Stomach (tissue), 9 donors: ENCODE results near the gene HOXD13. TPM values are rescaled to one million over a fixed set of nuclear protein-coding genes. Genes with fewer than 3 reads are reported as not detected.

Experiments used
- DNase-seq, 2 donors: peaks; one replicate each; pipeline versions ENCODE4 v3.0.0 to v3.0.0-alpha.2; 2013 to 2019
- H3K27ac ChIP-seq, 5 donors: fragments of 200-600 bp in 4 of 5; sonication (generic) in 4 of 5; one replicate each; pipeline ENCODE4 v1.5.1; 2013 to 2019; ENCODE audit warnings: mild to moderate bottlenecking in 1 of 5, moderate library complexity in 1 of 5
- H3K27me3 ChIP-seq, 3 donors: fragments of 200-600 bp; sonication (generic); one replicate each; pipeline ENCODE4 v1.5.1; 2017 to 2019; ENCODE audit warnings: mixed run types in 1 of 3
- H3K36me3 ChIP-seq, 4 donors: fragments of 200-600 bp; sonication (generic); 1 replicate in 3 of 4; 2 replicates in 1 of 4; pipeline ENCODE4 v1.5.1; 2016 to 2019
- H3K4me1 ChIP-seq, 4 donors: fragments of 200-600 bp; sonication (generic); one replicate each; pipeline ENCODE4 v1.5.1; 2016 to 2019
- H3K4me3 ChIP-seq, 4 donors: fragments of 200-600 bp; sonication (generic) in 3 of 4; one replicate each; pipeline ENCODE4 v1.5.1; 2016 to 2019; ENCODE audit warnings: mild to moderate bottlenecking in 1 of 4
- H3K9me3 ChIP-seq, 4 donors: fragments of 200-600 bp; sonication (generic); one replicate each; pipeline ENCODE4 v1.5.1; 2016 to 2019
- CTCF ChIP-seq, 7 experiments: fragments of 450-650 bp in 4 of 7; fragments of 200-600 bp in 3 of 7; sonication (generic) in 3 of 7; IDR thresholded peaks; one replicate each; pipeline ENCODE4 v1.5.1; 2016 to 2019; ENCODE audit warnings: antibody characterized with exemption in 7 of 7, control low read depth in 2 of 7, mild to moderate bottlenecking in 1 of 7
- EP300 ChIP-seq: sonication (generic); formaldehyde crosslinking; IDR thresholded peaks from one replicate; pipeline ENCODE4 v1.6.1; 2017; ENCODE audit warnings: antibody characterized with exemption
- POLR2A ChIP-seq, 4 donors: fragments of 450-650 bp; IDR thresholded peaks; one replicate each; pipeline ENCODE4 v1.6.1; 2016; ENCODE audit warnings: antibody characterized with exemption in 4 of 4, control low read depth in 2 of 4, mild to moderate bottlenecking in 1 of 4, moderate library complexity in 1 of 4
- POLR2AphosphoS5 ChIP-seq, 3 donors: sonication (generic); formaldehyde crosslinking; IDR thresholded peaks; one replicate each; pipeline ENCODE4 v1.6.1; 2016; ENCODE audit warnings: antibody characterized with exemption in 3 of 3
- WGBS, 5 donors: extraction: QIAGEN DNeasy Blood & Tissue Kit in 3 of 5; methylation state at CpG; one replicate each; pipeline versions ENCODE4 v1.1.5 to v1.1.7; 2013 to 2018; 5-methylcytosine and 5-hydroxymethylcytosine counted together
- intact Hi-C: fragments of 100-400 bp; cut with DNase I; formaldehyde crosslinking; loops from one replicate; pipeline ENCODE4 v1.15.1; 2023; ENCODE audit warnings: low total_unique reads
- polyA plus RNA-seq, 3 donors: library from polyadenylated mRNA; stranded (reverse); fragments of 200-250 nt; gene quantifications; one replicate each; pipeline ENCODE4 v1.2.3, GENCODE V29; 2013
- total RNA-seq, 5 donors: library from RNA; depleted of rRNA; stranded (reverse); fragments of >200 nt; gene quantifications; one replicate each; pipeline versions ENCODE4 v1.1.0 to v1.2.3, GENCODE V29; 2014 to 2016
- donor health status: healthy with polysubstance abuse.
- donor health status: Bipolar disorder and iron deficiency.
- donor health status: healthy.

HOXD13 gene
- total and polyA plus RNA-seq, 8 donors = not detected

GRCh38 chr2:176079285-176079830 is 13.2 kb upstream of the HOXD13 start:
- H3K9me3 ChIP-seq = peaks cover 9 to 48% (median 30%) of the 10 kb centered on the region in 4 donors
- peak overlapping the region in 2 of 4 donors; percentile 33 to 34 for H3K4me3 ChIP-seq
- H3K27ac ChIP-seq = no peak overlapping the region
- intact Hi-C loops = no loop called here
- H3K27me3 ChIP-seq = peaks cover 62 to 100% (median 99%) of the 10 kb centered on the region in 3 donors
- WGBS, 5 donors = 5 to 9% (median 7%) methylated on average over 30 of the region's 30 CpGs
- no peaks in the 10 kb centered on the region for H3K36me3 ChIP-seq
- no peak for TF ChIP-seq POLR2A (IDR thresholded peaks at IDR 0.05)
- no peak for TF ChIP-seq CTCF (IDR thresholded peaks at IDR 0.05)
- no peak for TF ChIP-seq POLR2AphosphoS5 (IDR thresholded peaks at IDR 0.05)
- TF ChIP-seq EP300 = no peak
- H3K4me1 ChIP-seq = peaks cover 0 to 45% (median 26%) of the 10 kb centered on the region in 4 donors
- DNase-seq = no peak

- DNase-seq = peak in 1 of 2 donors; percentile 65
- Histone ChIP-seq H3K4me3 (peak overlapping the region; percentile 13 to 34 (median 26)), H3K36me3 (no peaks in the 10 kb centered on the region), H3K27me3 (peaks cover 68 to 100% (median 99%) of the 10 kb centered on the region in 3 donors), H3K4me1 (peaks cover 0 to 51% (median 29%) of the 10 kb centered on the region in 4 donors), H3K9me3 (peaks cover 9 to 55% (median 30%) of the 10 kb centered on the region in 4 donors), H3K27ac (no peak overlapping the region)
- intact Hi-C loops = no loop called here
- TF ChIP-seq POLR2A (IDR thresholded peaks at IDR 0.05) (no peak), EP300 (no peak), POLR2AphosphoS5 (IDR thresholded peaks at IDR 0.05) (no peak), CTCF (IDR thresholded peaks at IDR 0.05) (peak in 3 of 7 experiments; percentile 13 to 29 (median 27))
- 2 to 6% (median 5%) methylated on average over 35 to 77 of the region's 86 CpGs for WGBS, 5 donors
Observed at GRCh38 chr2:176079831-176080539, 12.5 kb upstream of the HOXD13 start.

GRCh38 chr2:176080540-176081375 is 11.8 kb upstream of the HOXD13 start:
- intact Hi-C loops = no loop called here
- Histone ChIP-seq H3K36me3 (no peaks in the 10 kb centered on the region), H3K4me3 (peak overlapping the region in 3 of 4 donors; percentile 13 to 34 (median 23)), H3K27ac (no peak overlapping the region), H3K4me1 (peaks cover 0 to 59% (median 34%) of the 10 kb centered on the region in 4 donors), H3K27me3 (peaks cover 74 to 100% (median 99%) of the 10 kb centered on the region in 3 donors), H3K9me3 (peaks cover 9 to 57% (median 31%) of the 10 kb centered on the region in 4 donors)
- whole genome bisulfite sequencing, 5 donors = 5 to 13% (median 10%) methylated on average over 38 to 68 of the region's 68 CpGs
- DNase-seq = peak in 1 of 2 donors; percentile 63
- TF ChIP-seq CTCF (IDR thresholded peaks at IDR 0.05) = no peak
- no peak for TF ChIP-seq POLR2A (IDR thresholded peaks at IDR 0.05)
- no peak for TF ChIP-seq POLR2AphosphoS5 (IDR thresholded peaks at IDR 0.05)

GRCh38 chr2:176081376-176081836 is 11.1 kb upstream of the HOXD13 start:
- Histone ChIP-seq H3K27ac (no peak overlapping the region), H3K27me3 (peaks cover 74 to 100% (median 99%) of the 10 kb centered on the region in 3 donors), H3K36me3 (no peaks in the 10 kb centered on the region), H3K4me1 (peaks cover 0 to 66% (median 40%) of the 10 kb centered on the region in 4 donors), H3K4me3 (no peak overlapping the region), H3K9me3 (peaks cover 9 to 57% (median 31%) of the 10 kb centered on the region in 4 donors)
- TF ChIP-seq CTCF (IDR thresholded peaks at IDR 0.05) = no peak
- no peak for TF ChIP-seq POLR2AphosphoS5 (IDR thresholded peaks at IDR 0.05)
- TF ChIP-seq EP300 = no peak
- no peak for TF ChIP-seq POLR2A (IDR thresholded peaks at IDR 0.05)
- 7 to 15% (median 12%) methylated on average over 17 of the region's 17 CpGs for WGBS, 5 donors
- intact Hi-C loops = no loop called here
- peak in 1 of 2 donors; percentile 22 for DNase-seq
